Testis (tissue), 3 donors: ENCODE measurements around the gene MCF2L. TPM values are rescaled to one million over a fixed set of nuclear protein-coding genes. Genes with fewer than 3 reads are reported as not detected.

Experiments used
- DNase-seq: peaks from one replicate; pipeline ENCODE4 v3.0.0-alpha.2; 2019
- H3K27ac ChIP-seq, 2 donors: fragments of 200-600 bp; sonication (generic); one replicate each; pipeline ENCODE4 v1.5.1; 2019
- H3K27me3 ChIP-seq: fragments of 200-600 bp; sonication (generic); one replicate; pipeline ENCODE4 v1.5.1; 2019
- H3K36me3 ChIP-seq: fragments of 200-600 bp; sonication (generic); one replicate; pipeline ENCODE4 v1.5.1; 2017; ENCODE audit warnings: low read depth; ENCODE audit errors: missing control alignments
- H3K4me1 ChIP-seq: fragments of 200-600 bp; sonication (generic); one replicate; pipeline ENCODE4 v1.5.1; 2019
- H3K4me3 ChIP-seq, 2 donors: fragments of 200-600 bp; sonication (generic); one replicate each; pipeline ENCODE4 v1.5.1; 2017 to 2019
- H3K9me3 ChIP-seq: fragments of 200-600 bp; sonication (generic); one replicate; pipeline ENCODE4 v1.5.1; 2017
- POLR2A ChIP-seq: fragments of 450-650 bp; IDR thresholded peaks from one replicate; pipeline ENCODE4 v1.6.1; 2017; ENCODE audit warnings: antibody characterized with exemption, mild to moderate bottlenecking, moderate library complexity
- WGBS, 2 donors: methylation state at CpG; one replicate each; pipeline ENCODE4 v1.1.5; 2018; 5-methylcytosine and 5-hydroxymethylcytosine counted together
- intact Hi-C: fragments of 100-400 bp; cut with DNase I; formaldehyde crosslinking; loops from one replicate; pipeline ENCODE4 v1.15.1; 2023; ENCODE audit warnings: low total_unique reads
- polyA plus RNA-seq: library from polyadenylated mRNA; stranded (reverse); fragments of 350-450 nt; fragmentation: Illumina TruSeq; extraction: RNeasy Lipid Tissue Mini Kit (QIAGEN cat#74804); gene quantifications from one replicate; pipeline ENCODE4 v1.2.3, GENCODE V29; 2014; ENCODE audit warnings: low read depth, low replicate concordance; ENCODE audit not compliant: insufficient read depth
- total RNA-seq, 2 donors: library from RNA; depleted of rRNA; stranded (reverse); fragments of >200 nt; gene quantifications; one replicate each; pipeline ENCODE4 v1.2.3, GENCODE V29; 2016
- TF ChIP-seq, protein P1 (sequence below), 3 experiments: fragments of 450-650 bp in 2 of 3; fragments of 200-600 bp in 1 of 3; sonication (generic) in 1 of 3; IDR thresholded peaks; one replicate each; pipeline ENCODE4 v1.5.1; 2016 to 2019; ENCODE audit warnings: antibody characterized with exemption in 3 of 3, mild to moderate bottlenecking in 2 of 3, moderate library complexity in 1 of 3

The MCF2L gene
- total and polyA plus RNA-seq, 3 donors from 2014 or later = 5.0 to 17.6 (median 14.6) TPM

DNA sequence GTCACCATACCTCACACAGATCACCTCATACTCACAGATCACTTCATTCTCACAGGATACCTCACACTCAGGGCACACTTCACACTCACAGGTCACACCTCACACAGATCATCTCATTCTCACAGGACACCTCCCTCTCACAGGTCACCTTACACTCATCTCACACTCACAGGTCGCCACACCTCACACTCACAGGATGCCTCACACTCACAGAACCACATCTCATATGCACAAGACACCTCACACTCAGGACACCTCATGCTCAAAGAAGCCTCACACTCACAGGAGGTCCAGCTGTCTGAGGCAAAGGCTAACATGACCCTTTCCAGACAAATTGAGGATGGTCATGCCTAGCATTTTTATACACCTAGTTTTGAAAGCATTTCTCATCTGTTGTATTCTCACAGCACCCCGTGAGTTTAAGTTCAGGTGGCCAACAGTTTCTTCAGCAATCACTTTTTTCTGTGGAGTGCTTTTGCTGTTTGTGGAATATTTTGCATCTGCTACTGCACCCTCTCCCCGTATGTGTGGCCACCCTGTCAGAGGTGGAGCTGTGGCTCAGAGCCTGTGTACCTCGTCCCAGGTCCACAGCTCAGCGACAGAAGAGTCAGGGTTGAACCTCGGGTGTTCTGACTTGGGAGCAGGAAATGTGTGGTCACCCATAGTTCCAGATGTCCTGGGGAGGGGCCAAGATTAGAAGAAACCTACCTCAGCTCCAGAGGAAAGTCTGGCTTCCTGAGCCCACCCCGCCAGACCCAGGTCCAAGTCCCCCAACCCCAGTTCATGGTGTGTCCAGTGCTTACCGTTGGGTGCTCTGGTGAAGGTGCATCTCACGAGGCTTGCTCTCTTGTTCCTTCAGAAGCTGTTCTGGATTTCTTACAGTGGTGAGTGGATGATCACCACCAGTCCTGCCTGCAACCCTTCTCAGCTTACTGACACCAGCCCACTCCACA, 144.2 kb downstream of the MCF2L start:
- no peaks in the 10 kb centered on the region for H3K27me3 ChIP-seq
- WGBS, 2 donors = 66 to 79% methylated on average over 9 of the region's 9 CpGs
- no peaks in the 10 kb centered on the region for H3K4me1 ChIP-seq
- H3K27ac ChIP-seq = no peak overlapping the region
- no peaks in the 10 kb centered on the region for H3K9me3 ChIP-seq
- no peak overlapping the region for H3K4me3 ChIP-seq
- no peak for TF ChIP-seq POLR2A
- TF ChIP-seq, protein P1, sequence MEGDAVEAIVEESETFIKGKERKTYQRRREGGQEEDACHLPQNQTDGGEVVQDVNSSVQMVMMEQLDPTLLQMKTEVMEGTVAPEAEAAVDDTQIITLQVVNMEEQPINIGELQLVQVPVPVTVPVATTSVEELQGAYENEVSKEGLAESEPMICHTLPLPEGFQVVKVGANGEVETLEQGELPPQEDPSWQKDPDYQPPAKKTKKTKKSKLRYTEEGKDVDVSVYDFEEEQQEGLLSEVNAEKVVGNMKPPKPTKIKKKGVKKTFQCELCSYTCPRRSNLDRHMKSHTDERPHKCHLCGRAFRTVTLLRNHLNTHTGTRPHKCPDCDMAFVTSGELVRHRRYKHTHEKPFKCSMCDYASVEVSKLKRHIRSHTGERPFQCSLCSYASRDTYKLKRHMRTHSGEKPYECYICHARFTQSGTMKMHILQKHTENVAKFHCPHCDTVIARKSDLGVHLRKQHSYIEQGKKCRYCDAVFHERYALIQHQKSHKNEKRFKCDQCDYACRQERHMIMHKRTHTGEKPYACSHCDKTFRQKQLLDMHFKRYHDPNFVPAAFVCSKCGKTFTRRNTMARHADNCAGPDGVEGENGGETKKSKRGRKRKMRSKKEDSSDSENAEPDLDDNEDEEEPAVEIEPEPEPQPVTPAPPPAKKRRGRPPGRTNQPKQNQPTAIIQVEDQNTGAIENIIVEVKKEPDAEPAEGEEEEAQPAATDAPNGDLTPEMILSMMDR (IDR thresholded peaks at IDR 0.05) = no peak
- DNase-seq = no peak
- intact Hi-C loops = no loop called here
- H3K36me3 ChIP-seq = no peaks in the 10 kb centered on the region

DNA sequence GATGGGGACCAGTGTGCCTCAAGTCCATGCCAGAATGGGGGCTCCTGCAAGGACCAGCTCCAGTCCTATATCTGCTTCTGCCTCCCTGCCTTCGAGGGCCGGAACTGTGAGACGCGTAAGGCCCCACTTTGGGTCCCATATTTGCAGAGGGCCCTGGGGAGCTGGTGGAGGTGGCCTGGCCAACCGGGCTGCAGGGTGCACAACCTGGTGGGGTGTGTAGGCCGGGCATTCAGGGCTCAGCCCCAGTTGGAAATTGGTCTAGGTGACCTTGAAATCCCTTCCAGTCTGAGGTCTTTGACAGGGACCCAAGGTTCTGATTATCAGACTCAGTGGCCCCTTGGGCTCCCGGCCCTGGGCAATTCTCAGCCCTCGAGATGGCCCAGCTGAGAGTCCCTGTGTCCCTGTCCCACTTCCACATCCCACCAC, 144.8 kb downstream of the MCF2L start:
- no peak overlapping the region for H3K4me3 ChIP-seq
- H3K9me3 ChIP-seq = no peaks in the 10 kb centered on the region
- no peak overlapping the region for H3K27ac ChIP-seq
- WGBS, 2 donors = 96 to 98% methylated on average over 8 of the region's 8 CpGs
- H3K36me3 ChIP-seq = no peaks in the 10 kb centered on the region
- DNase-seq = no peak
- TF ChIP-seq, protein P1 (IDR thresholded peaks at IDR 0.05) = no peak
- TF ChIP-seq POLR2A = no peak
- no peaks in the 10 kb centered on the region for H3K4me1 ChIP-seq
- intact Hi-C loops = no loop called here
- H3K27me3 ChIP-seq = no peaks in the 10 kb centered on the region

DNA sequence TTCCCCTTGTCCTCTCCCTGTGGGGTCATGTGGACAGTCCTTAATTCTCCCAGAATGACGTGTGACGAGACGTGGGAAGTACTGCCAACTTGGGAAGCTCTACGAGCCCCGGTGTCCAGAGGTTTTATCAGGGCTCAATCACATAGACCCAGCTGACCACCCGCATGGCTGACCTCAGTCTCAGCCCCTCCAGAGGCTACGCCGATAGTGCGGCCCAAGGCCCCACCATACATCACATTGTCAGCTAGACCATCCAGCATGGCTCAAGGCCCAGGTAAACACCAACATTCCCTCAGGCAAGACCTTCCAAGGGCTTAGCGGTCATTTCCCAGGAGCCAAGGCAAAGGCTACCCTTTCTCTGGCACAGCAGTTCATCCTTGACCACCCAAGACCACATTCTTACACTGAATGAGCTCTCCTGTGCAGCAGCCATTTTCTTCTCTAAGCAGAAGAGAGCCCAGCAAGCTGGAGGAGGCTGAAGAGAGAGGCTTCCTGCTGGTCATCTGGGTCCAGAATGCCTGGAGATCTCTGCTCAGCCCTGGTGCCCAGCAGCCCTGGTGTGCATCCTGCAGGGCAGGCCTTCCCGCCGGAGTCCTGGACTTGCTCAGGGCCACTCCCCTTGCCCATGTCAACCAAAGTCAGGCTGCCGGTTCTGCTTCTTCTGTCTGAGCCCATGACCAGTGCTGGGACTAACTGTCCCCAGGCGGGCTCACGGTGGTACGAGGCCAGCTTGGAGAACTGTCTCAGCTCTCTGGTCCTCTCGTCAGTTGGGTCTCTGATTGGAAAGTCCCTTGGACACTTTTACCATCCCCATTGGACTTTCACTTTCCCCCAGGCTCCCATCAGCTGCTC, 145.7 kb downstream of the MCF2L start:
- WGBS, 2 donors = 80 to 88% methylated on average over 12 to 17 of the region's 17 CpGs
- no peak overlapping the region for H3K27ac ChIP-seq
- no peaks in the 10 kb centered on the region for H3K27me3 ChIP-seq
- no peaks in the 10 kb centered on the region for H3K4me1 ChIP-seq
- no peaks in the 10 kb centered on the region for H3K9me3 ChIP-seq
- H3K4me3 ChIP-seq = no peak overlapping the region
- H3K36me3 ChIP-seq = no peaks in the 10 kb centered on the region
- peak; percentile 11 for DNase-seq
- intact Hi-C loops = no loop called here
- TF ChIP-seq POLR2A = no peak
- TF ChIP-seq, protein P1 (IDR thresholded peaks at IDR 0.05) = no peak

DNA sequence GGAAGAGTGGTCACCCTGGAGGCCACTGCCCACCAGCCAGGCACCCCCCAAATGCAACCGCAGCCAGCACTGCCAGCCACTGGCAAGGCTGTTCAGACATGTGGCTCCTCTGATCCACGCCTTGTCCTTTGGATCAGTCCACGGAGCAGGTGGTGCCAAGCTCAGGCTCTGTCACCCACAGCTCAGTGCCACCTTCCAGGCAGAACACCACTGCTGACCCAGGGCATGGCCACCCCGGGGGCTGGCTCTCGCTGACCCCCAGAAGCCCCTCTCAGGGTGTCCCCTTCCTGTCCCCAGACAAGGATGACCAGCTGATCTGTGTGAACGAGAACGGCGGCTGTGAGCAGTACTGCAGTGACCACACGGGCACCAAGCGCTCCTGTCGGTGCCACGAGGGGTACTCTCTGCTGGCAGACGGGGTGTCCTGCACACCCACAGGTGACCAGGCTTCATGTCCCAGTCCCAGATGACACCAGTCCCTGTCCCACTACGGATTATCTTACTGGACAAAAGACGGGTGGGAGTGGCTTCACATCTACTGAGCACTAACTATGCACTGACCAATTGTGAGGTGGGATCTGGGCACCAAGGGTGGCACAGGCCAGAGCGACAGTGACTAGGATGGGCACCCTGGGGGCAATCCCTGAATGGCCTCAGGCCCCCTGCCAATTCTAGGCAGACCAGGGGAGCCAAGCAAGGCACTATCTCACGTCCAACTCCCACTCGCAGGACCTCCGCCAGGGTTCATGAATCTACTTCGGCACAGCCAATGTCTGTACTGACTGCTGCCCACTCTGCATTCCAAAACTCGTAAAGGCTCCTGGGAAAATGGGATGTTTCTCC, 146.6 kb downstream of the MCF2L start:
- 87 to 90% methylated on average over 2 to 19 of the region's 21 CpGs for WGBS, 2 donors
- Histone ChIP-seq H3K27ac (no peak overlapping the region), H3K27me3 (no peaks in the 10 kb centered on the region), H3K36me3 (no peaks in the 10 kb centered on the region), H3K4me3 (no peak overlapping the region), H3K4me1 (no peaks in the 10 kb centered on the region), H3K9me3 (no peaks in the 10 kb centered on the region)
- peak; percentile 12 for DNase-seq
- intact Hi-C loops = no loop called here
- TF ChIP-seq POLR2A = no peak
- TF ChIP-seq, protein P1 (IDR thresholded peaks at IDR 0.05) = no peak
